Heart left ventricle (tissue), 13 donors: ENCODE data around the gene PTPRC.

Experiments used
- CTCF ChIP-seq, 12 donors: fragments of 200-600 bp; sonication (generic) in 4 of 12; IDR thresholded peaks; one replicate each; pipeline versions ENCODE4 v1.5.0 to v1.8.0; 2018 to 2022; ENCODE audit warnings: antibody characterized with exemption in 12 of 12, mild to moderate bottlenecking in 5 of 12
- POLR2A ChIP-seq, 2 donors: fragments of 450-650 bp; IDR thresholded peaks; one replicate each; pipeline ENCODE4 v1.6.1; 2017; ENCODE audit warnings: antibody characterized with exemption in 2 of 2, mild to moderate bottlenecking in 2 of 2, moderate library complexity in 2 of 2
- donor health status: ischemic (EF 13 %, LVEDD 7.1; RV severe dilation, severe dysfunction).
- donor health status: DM: no; HTN: yes; CAD: no.
- donor health status: DM: no; HTN: no; CAD: no.
- donor health status: ischemic (EF 25% LVEDD 6.9; RV normal size, moderate dysfunction).
- donor health status: ischemic (EF 25% LVEDD 5.7; RV mildly dilated, moderate dysfunction).
- donor health status: ischemic (EF 35%, LVEDD 5.7; RV mildly dilated, moderate dysfunction).
- donor health status: nonischemic (EF 11% LVEDD 7.7; RV severe dilation, severe dysfunction).
- donor health status: DM: yes; HTN: yes; CAD: no.
- donor health status: PGD.
- donor health status: ischemic (EF 29% LVEDD 5.4; RV normal size, mild dysfunction).
- donor health status: nonischemic (EF 23%, LVEDD 6.1; RV moderate dilation, normal function).

GRCh38 chr1:198637916-198638437 is 863 bp upstream of the PTPRC start:
- TF ChIP-seq CTCF (IDR thresholded peaks at IDR 0.05): no peak
- no peak for TF ChIP-seq POLR2A (IDR thresholded peaks at IDR 0.05)
